ENCODE results near the gene CBFA2T2.

CBFA2T2 gene

GRCh38 chr20:33688938-33689424 is 199.1 kb downstream of the CBFA2T2 start:
- no peak overlapping the region for H3K4me3 ChIP-seq (ENCODE audit: low read depth, low read length)
- in situ Hi-C loops (cut with HindIII; ENCODE audit: low sequenced_read_pairs), result loop anchor here (5.0 kb wide), 1 partner anchor 98 kb away; no protein-coding TSS in a partner anchor
- DNase-seq (ENCODE audit: low read depth), result no peak
- TF ChIP-seq CTCF (IDR thresholded peaks at IDR 0.05; ENCODE audit: low read depth, low read length, missing control alignments), result no peak

DNA sequence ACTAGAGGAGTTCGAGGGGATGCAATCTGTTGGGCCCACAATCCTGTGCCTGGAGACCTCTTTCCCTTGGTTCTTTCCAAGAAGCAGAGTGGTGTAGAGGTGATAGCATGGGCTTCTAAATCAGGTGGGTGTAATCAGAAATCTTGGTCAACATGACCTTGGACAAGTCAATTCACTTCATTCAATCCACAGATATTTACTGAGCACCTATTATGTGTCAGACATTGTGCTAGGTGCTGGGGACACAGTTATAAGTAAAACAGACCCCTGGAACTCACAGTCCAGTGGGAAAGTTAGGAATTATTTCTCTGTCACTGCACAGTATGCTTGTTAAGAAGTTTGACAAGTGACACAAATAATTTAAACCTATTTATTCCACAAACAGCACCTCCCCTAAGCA is 199.6 kb downstream of the CBFA2T2 start:
- TF ChIP-seq CTCF (IDR thresholded peaks at IDR 0.05; ENCODE audit: low read depth, low read length, missing control alignments), result no peak
- no peak for DNase-seq (ENCODE audit: low read depth)
- in situ Hi-C loops (cut with HindIII; ENCODE audit: low sequenced_read_pairs), result loop anchor here (5.0 kb wide), 1 partner anchor 98 kb away; no protein-coding TSS in a partner anchor
- no peak overlapping the region for H3K4me3 ChIP-seq (ENCODE audit: low read depth, low read length)

DNA sequence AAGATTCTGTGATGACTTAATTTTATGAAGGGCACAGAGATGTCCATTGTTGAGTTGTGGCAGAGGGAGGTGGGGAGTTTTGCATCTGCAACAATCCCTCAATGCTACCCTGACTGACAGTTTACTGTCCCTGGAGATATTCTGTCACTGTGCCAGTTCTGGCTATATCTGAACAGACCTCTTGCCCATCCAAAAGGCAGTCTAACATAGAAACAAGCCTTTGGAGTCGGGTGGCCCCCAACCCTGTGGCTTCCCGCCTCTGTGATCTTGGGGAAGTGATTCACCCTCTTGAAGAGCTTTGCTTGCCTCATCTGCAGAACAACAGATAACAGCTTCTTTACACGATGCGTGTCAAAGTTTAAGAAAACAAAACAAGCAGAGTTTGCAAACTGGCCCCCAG is 200.1 kb downstream of the CBFA2T2 start:
- in situ Hi-C loops (cut with HindIII; ENCODE audit: low sequenced_read_pairs), result loop anchor here (5.0 kb wide), 1 partner anchor 97 kb away; no protein-coding TSS in a partner anchor
- no peak overlapping the region for H3K4me3 ChIP-seq (ENCODE audit: low read depth, low read length)
- no peak for TF ChIP-seq CTCF (IDR thresholded peaks at IDR 0.05; ENCODE audit: low read depth, low read length, missing control alignments)
- DNase-seq (ENCODE audit: low read depth), result no peak

GRCh38 chr20:33693289-33693688 is 203.4 kb downstream of the CBFA2T2 start:
- in situ Hi-C loops (cut with HindIII; ENCODE audit: low sequenced_read_pairs), result no loop called here
- DNase-seq (ENCODE audit: low read depth), result no peak
- TF ChIP-seq CTCF (IDR thresholded peaks at IDR 0.05; ENCODE audit: low read depth, low read length, missing control alignments), result no peak
- H3K4me3 ChIP-seq (ENCODE audit: low read depth, low read length), result no peak overlapping the region

GRCh38 chr20:33693741-33694638 is 204.1 kb downstream of the CBFA2T2 start:
- in situ Hi-C loops (cut with HindIII; ENCODE audit: low sequenced_read_pairs), result no loop called here
- DNase-seq (ENCODE audit: low read depth), result no peak
- H3K4me3 ChIP-seq (ENCODE audit: low read depth, low read length), result no peak overlapping the region
- TF ChIP-seq CTCF (IDR thresholded peaks at IDR 0.05; ENCODE audit: low read depth, low read length, missing control alignments), result no peak

- no peak for DNase-seq (ENCODE audit: low read depth)
- in situ Hi-C loops (cut with HindIII; ENCODE audit: low sequenced_read_pairs), result no loop called here
- no peak overlapping the region for H3K4me3 ChIP-seq (ENCODE audit: low read depth, low read length)
- TF ChIP-seq CTCF (IDR thresholded peaks at IDR 0.05; ENCODE audit: low read depth, low read length, missing control alignments), result no peak
These were observed 204.7 kb downstream of the CBFA2T2 start for GRCh38 chr20:33694639-33695012.
